OCI-LY1 (cell line): ENCODE data around the gene IL23A.

Source experiments
- CTCF ChIP-seq: fragments of 200-600 bp; sonication (generic), shearing (Covaris generic); IDR thresholded peaks from 2 replicates; pipeline ENCODE4 v1.5.1; 2017; ENCODE audit warnings: mild to moderate bottlenecking, antibody characterized with exemption, low read length, moderate library complexity, mixed read lengths
- EZH2 ChIP-seq: fragments of 200-600 bp; sonication (generic), shearing (Covaris generic); IDR thresholded peaks from 2 replicates; pipeline ENCODE4 v1.8.0; 2017; ENCODE audit warnings: borderline replicate concordance, mixed run types, mild to moderate bottlenecking, antibody characterized with exemption, low read length, moderate library complexity, mixed read lengths

GRCh38 chr12:56326126-56326525 lies 12.6 kb upstream of the IL23A start:
- TF ChIP-seq EZH2 (no peak), CTCF (no peak)
